Esophagus (tissue), 2 donors: ENCODE data around the gene NXPH4. TPM values are rescaled to one million over a fixed set of nuclear protein-coding genes. Genes with fewer than 3 reads are reported as not detected.

ENCODE experiments used
- H3K27ac ChIP-seq, 2 donors: one replicate each; pipeline ENCODE4 v1.5.1; 2013; ENCODE audit warnings: low read depth in 2 of 2, mild to moderate bottlenecking in 2 of 2, inconsistent platforms in 1 of 2, low read length in 1 of 2, moderate library complexity in 1 of 2
- H3K27me3 ChIP-seq, 2 donors: one replicate each; pipeline ENCODE4 v1.6.1; 2013; ENCODE audit warnings: low read length in 2 of 2, control low read depth in 1 of 2, mild to moderate bottlenecking in 1 of 2; ENCODE audit not compliant: insufficient read depth in 2 of 2, control insufficient read depth in 1 of 2
- H3K36me3 ChIP-seq, 2 donors: one replicate each; pipeline ENCODE4 v1.6.1; 2013; ENCODE audit warnings: low read length in 1 of 2; ENCODE audit not compliant: control insufficient read depth in 2 of 2, insufficient read depth in 2 of 2
- H3K4me1 ChIP-seq, 2 donors: one replicate each; pipeline ENCODE4 v1.6.1; 2013; ENCODE audit warnings: low read length in 1 of 2; ENCODE audit not compliant: control insufficient read depth in 2 of 2, insufficient read depth in 2 of 2
- H3K4me3 ChIP-seq, 2 donors: one replicate each; pipeline ENCODE4 v1.5.1; 2013; ENCODE audit warnings: low read length in 2 of 2, mild to moderate bottlenecking in 2 of 2, low read depth in 1 of 2, moderate library complexity in 1 of 2
- H3K9me3 ChIP-seq, 2 donors: one replicate each; pipeline ENCODE4 v1.6.1; 2013; ENCODE audit warnings: mild to moderate bottlenecking in 2 of 2, low read depth in 1 of 2, low read length in 1 of 2, moderate library complexity in 1 of 2; ENCODE audit not compliant: control insufficient read depth in 2 of 2, insufficient read depth in 1 of 2
- WGBS, 2 donors: extraction: QIAGEN DNeasy Blood & Tissue Kit; methylation state at CpG; one replicate each; pipeline ENCODE4 v1.1.7; 2013; 5-methylcytosine and 5-hydroxymethylcytosine counted together
- polyA plus RNA-seq, 2 donors: library from polyadenylated mRNA; stranded (reverse); fragments of 200-250 nt; gene quantifications; one replicate each; pipeline ENCODE4 v1.2.3, GENCODE V29; 2013
- donor health status: healthy with polysubstance abuse.
- donor health status: Bipolar disorder and iron deficiency.

Gene NXPH4
- polyA plus RNA-seq, 2 donors = 0.73 to 1.3 TPM

DNA sequence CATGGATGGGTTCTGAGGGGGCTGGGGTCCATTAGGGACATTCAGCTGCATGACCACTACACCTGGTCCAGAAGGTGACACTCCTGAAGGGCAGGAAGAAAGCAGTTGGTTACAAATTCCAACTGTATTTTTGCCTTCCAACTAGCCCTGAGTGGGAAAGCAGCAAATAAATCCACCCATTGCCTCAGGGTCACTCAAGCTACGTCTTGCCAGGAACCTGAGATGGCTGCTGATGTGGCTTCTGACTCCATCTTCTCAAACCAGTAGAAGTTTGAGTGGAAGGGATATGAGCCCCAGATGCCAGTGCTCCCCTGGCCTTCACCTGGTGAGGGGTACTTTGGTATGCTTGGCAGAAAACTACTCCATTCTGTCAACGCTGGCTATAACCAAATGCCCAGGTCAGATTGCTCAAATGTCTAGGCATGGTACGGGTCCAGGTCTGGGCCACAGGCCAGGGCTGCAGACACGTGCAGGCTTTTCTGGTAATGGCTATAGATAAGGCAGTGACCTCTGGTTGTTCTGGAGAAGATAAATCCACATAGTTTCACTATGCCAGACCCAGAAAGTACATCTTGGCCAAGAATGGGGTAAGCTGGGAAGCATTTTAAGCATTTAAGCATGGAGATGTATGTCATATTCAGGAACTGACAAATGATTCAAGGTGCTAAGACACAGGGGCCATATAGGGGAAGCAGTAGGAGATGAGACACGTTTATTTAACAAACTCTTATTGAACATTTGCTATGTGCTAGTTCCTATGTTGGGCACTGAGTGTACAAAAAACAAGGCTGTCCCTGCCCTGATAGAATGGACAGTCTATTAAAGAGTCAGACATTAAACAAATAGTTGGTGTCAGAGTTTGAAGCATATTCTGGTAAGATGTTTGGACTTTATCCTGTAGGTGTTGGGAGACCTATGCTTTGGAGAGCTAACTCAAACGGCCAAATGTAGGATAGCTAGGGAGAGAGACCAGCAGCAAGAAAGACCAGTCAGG lies 42.7 kb downstream of the NXPH4 start:
- no peaks in the 10 kb centered on the region for H3K9me3 ChIP-seq
- H3K4me3 ChIP-seq = no peak overlapping the region
- H3K27me3 ChIP-seq = no peaks in the 10 kb centered on the region
- 67 to 69% methylated on average over 6 of the region's 6 CpGs for WGBS, 2 donors
- no peak overlapping the region for H3K27ac ChIP-seq
- H3K36me3 ChIP-seq = peaks cover 8 to 36% of the 10 kb centered on the region in 2 donors
- no peaks in the 10 kb centered on the region for H3K4me1 ChIP-seq

DNA sequence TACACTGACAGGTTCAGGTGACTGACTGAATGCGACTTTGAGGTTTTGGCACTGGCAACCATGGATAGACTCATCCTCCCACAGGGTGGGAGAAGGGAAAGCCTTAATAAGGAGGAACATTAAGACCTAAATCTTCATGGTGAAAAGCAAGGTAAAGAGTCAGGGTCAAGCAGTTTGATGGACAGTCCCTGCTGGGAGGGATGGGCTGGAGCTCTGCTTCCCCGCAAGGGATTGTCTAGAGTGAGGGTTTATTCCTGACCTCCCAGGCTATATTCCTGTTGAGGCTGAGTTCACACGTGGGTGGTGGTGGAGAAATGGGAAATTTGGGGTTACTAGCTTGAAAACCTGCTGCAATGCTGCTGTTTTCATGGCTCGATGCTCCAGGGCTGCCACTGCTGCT lies 43.8 kb downstream of the NXPH4 start:
- WGBS, 2 donors = 89 to 91% methylated on average over 4 of the region's 4 CpGs
- Histone ChIP-seq H3K36me3 (peaks cover 8 to 31% of the 10 kb centered on the region in 2 donors), H3K27ac (no peak overlapping the region)

DNA sequence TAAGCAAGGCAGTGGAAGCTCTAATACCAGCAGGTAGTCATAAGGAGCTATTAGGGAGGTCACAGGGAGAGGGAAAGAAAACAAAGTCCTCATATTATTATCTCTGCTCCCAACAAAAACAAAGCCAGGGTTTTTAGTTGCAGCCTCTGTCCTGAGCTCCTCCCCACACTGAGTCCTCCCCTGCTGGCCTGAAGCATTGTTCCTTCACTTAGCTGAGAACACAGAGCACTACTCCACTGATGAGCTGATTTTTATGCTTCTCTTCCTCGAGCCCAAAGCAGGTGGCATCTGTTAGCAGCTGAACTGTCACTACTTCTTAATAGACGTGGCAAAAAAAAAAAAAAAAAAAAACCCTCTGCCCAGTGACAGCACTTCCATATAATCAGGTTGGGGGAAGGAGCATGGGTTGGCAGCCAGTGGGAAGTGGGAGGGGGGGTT lies 44.9 kb downstream of the NXPH4 start:
- H3K36me3 ChIP-seq = peaks cover 3 to 25% of the 10 kb centered on the region in 2 donors

More for the DNA sequence above, 43.8 kb downstream of the NXPH4 start:
- Histone ChIP-seq H3K27me3 (no peaks in the 10 kb centered on the region), H3K4me1 (no peaks in the 10 kb centered on the region), H3K9me3 (no peaks in the 10 kb centered on the region), H3K4me3 (no peak overlapping the region)

GRCh38 chr12:57262126-57262822 lies 45.7 kb downstream of the NXPH4 start:
- WGBS, 2 donors = 89 to 95% methylated on average over 3 of the region's 3 CpGs
- Histone ChIP-seq H3K36me3 (peaks cover 3 to 28% of the 10 kb centered on the region in 2 donors), H3K4me3 (no peak overlapping the region), H3K27me3 (no peaks in the 10 kb centered on the region), H3K9me3 (no peaks in the 10 kb centered on the region), H3K4me1 (no peaks in the 10 kb centered on the region), H3K27ac (no peak overlapping the region)

More for the DNA sequence above, 44.9 kb downstream of the NXPH4 start:
- no peaks in the 10 kb centered on the region for H3K9me3 ChIP-seq
- no peak overlapping the region for H3K4me3 ChIP-seq
- no peaks in the 10 kb centered on the region for H3K27me3 ChIP-seq
- no peaks in the 10 kb centered on the region for H3K4me1 ChIP-seq
- no peak overlapping the region for H3K27ac ChIP-seq
- 72 to 75% methylated on average over 2 of the region's 2 CpGs for WGBS, 2 donors

- H3K36me3 ChIP-seq = peaks cover 3 to 26% of the 10 kb centered on the region in 2 donors
- 90 to 93% methylated on average over 2 of the region's 2 CpGs for whole genome bisulfite sequencing, 2 donors
- H3K27me3 ChIP-seq = no peaks in the 10 kb centered on the region
- H3K4me3 ChIP-seq = no peak overlapping the region
- H3K4me1 ChIP-seq = no peaks in the 10 kb centered on the region
- no peak overlapping the region for H3K27ac ChIP-seq
- no peaks in the 10 kb centered on the region for H3K9me3 ChIP-seq
Observed at GRCh38 chr12:57263096-57263495, 46.5 kb downstream of the NXPH4 start.

- no peaks in the 10 kb centered on the region for H3K27me3 ChIP-seq
- no peak overlapping the region for H3K27ac ChIP-seq
- H3K4me1 ChIP-seq = no peaks in the 10 kb centered on the region
- H3K4me3 ChIP-seq = no peak overlapping the region
- H3K36me3 ChIP-seq = peaks cover 6 to 26% of the 10 kb centered on the region in 2 donors
- no peaks in the 10 kb centered on the region for H3K9me3 ChIP-seq
Observed at GRCh38 chr12:57266681-57267080, 50.1 kb downstream of the NXPH4 start.

- H3K36me3 ChIP-seq = peaks cover 6 to 28% of the 10 kb centered on the region in 2 donors
- H3K27ac ChIP-seq = no peak overlapping the region
- no peaks in the 10 kb centered on the region for H3K27me3 ChIP-seq
- no peaks in the 10 kb centered on the region for H3K9me3 ChIP-seq
- 85 to 90% methylated on average over 7 of the region's 7 CpGs for WGBS, 2 donors
- H3K4me1 ChIP-seq = no peaks in the 10 kb centered on the region
- H3K4me3 ChIP-seq = no peak overlapping the region
Observed at GRCh38 chr12:57268264-57268663, 51.7 kb downstream of the NXPH4 start.

DNA sequence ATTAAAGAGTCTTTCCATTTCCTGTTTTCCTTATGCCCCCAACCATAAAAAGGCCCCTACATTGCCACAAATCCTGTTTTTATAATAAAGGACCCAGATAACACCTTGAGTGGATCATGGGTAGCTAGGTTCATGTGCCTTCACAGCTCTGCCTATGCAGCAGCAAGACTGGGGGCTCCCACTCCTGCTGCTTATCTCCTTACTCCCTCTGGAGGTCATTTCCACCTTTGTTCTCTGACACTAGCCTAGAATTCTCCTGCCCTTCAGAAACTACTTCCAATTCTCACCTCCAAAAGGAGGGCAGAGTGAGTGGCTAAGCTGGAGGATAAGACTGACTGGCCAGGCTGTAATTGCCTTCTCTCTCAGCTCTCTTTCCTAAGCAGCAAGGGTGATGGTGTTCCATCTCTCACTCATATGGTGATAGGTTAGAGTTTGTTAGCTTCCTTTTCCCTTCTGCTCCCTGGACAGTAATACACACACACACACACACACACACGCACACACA lies 54.4 kb downstream of the NXPH4 start:
- no peaks in the 10 kb centered on the region for H3K9me3 ChIP-seq
- no peak overlapping the region for H3K4me3 ChIP-seq
- no peaks in the 10 kb centered on the region for H3K27me3 ChIP-seq
- peaks cover 6 to 28% of the 10 kb centered on the region in 2 donors for H3K36me3 ChIP-seq
- WGBS, 2 donors = 95 to 100% methylated on average over 1 of the region's 1 CpG
- H3K4me1 ChIP-seq = no peaks in the 10 kb centered on the region
- H3K27ac ChIP-seq = no peak overlapping the region

DNA sequence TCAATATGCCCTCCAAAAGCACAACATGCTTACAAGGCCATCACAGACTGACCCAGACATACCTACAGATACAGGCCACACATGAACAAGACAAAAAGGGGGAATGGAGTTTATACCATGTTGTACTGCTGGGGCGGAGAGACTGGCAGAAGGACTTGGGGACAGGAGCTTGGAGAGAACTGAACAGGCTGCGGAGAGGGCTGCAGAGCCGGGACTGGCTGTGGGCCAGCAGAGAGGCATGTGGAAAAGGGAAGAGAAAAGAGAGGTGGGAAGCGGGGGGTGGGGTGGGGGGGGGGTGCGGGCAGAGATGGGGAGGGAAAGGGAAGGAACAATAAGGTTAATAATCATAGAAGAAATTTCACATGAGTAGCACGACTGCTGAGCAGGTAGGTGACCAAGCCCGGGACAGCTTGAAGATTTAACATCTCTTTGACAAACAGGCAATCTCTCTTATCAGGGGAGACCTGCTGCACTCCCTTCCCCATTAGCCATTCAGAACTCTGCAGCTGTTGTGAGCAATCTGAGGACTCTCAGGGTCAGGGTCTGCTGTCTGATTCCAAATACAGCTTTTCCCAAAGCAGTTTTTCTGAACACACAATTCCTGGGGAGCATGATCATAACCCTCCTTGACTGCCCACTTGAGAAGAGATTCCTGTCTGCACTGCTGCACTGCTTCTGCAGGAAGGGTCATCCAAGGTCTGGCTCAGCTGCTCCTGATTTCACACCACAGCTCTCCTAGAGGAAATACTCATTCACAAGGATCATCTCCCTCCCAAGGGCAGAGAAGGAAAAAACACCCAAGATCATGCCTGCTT lies 56.0 kb downstream of the NXPH4 start:
- H3K4me3 ChIP-seq = no peak overlapping the region
- no peaks in the 10 kb centered on the region for H3K27me3 ChIP-seq
- no peaks in the 10 kb centered on the region for H3K9me3 ChIP-seq
- no peak overlapping the region for H3K27ac ChIP-seq
- 79 to 83% methylated on average over 7 of the region's 7 CpGs for WGBS, 2 donors
- no peaks in the 10 kb centered on the region for H3K4me1 ChIP-seq
- H3K36me3 ChIP-seq = peaks cover 6 to 24% of the 10 kb centered on the region in 2 donors
